Pancreas (tissue), 10 donors: ENCODE data around the gene SLC8A3. TPM values are rescaled to one million over a fixed set of nuclear protein-coding genes. Genes with fewer than 3 reads are reported as not detected.

ENCODE experiments used
- ATAC-seq, 4 donors: fragments of 200-7000 bp; cut with Tn5 transposase; one replicate each; pipeline versions ENCODE4 v1.8.0 to v1.9.1; 2020; ENCODE audit warnings: mild to moderate bottlenecking in 4 of 4, moderate library complexity in 4 of 4
- DNase-seq, 6 donors: peaks; one replicate each; pipeline ENCODE4 v3.0.0-alpha.2; 2020
- FAIRE-seq: peaks from 2 replicates; lab custom pipeline; 2012; peaks lifted over from hg19 to GRCh38; lab: Jason Lieb, UNC
- H3K27ac ChIP-seq, 4 donors: fragments of 200-600 bp; sonication (generic); 1 replicate in 3 of 4; 2 replicates in 1 of 4; pipeline versions ENCODE4 v1.5.0 to v1.8.0; 2020
- H3K27me3 ChIP-seq, 4 donors: fragments of 200-600 bp; one replicate each; pipeline ENCODE4 v1.8.0; 2021
- H3K36me3 ChIP-seq, 3 donors: fragments of 200-600 bp; sonication (generic) in 1 of 3; one replicate each; pipeline versions ENCODE4 v1.5.0 to v1.8.0; 2020 to 2021
- H3K4me1 ChIP-seq, 3 donors: fragments of 200-600 bp; one replicate each; pipeline ENCODE4 v1.8.0; 2021
- H3K4me3 ChIP-seq, 4 donors: fragments of 200-600 bp; sonication (generic) in 2 of 4; one replicate each; pipeline versions ENCODE4 v1.5.0 to v1.8.0; 2020 to 2021
- H3K9me3 ChIP-seq, 4 donors: fragments of 200-600 bp; one replicate each; pipeline ENCODE4 v1.8.0; 2021
- CTCF ChIP-seq, 4 donors: fragments of 200-600 bp; sonication (generic) in 3 of 4; IDR thresholded peaks; one replicate each; pipeline versions ENCODE4 v1.5.0 to v1.8.0; 2021; ENCODE audit warnings: antibody characterized with exemption in 4 of 4
- WGBS, 2 donors: extraction: QIAGEN DNeasy Blood & Tissue Kit; methylation state at CpG; one replicate each; pipeline ENCODE4 v1.1.7; 2013; 5-methylcytosine and 5-hydroxymethylcytosine counted together
- intact Hi-C, 3 donors: fragments of 100-400 bp; cut with DNase I; formaldehyde crosslinking; loops; one replicate each; pipeline versions ENCODE4 v1.11.1 to v1.14.2; 2022
- polyA plus RNA-seq, 2 donors: library from polyadenylated mRNA; stranded (reverse); fragments of 200-250 nt; gene quantifications; one replicate each; pipeline ENCODE4 v1.2.3, GENCODE V29; 2013
- total RNA-seq, 6 donors: library from RNA; stranded (reverse); fragmentation: NEBNext Ultra II Directional in 4 of 6; extraction: Animal tissue kit (Norgen Biotek cat#: 25700) in 4 of 6; gene quantifications; one replicate each; pipeline versions ENCODE4 v1.2.1 to v1.2.4, GENCODE V29; 2021 to 2023
- donor health status: healthy with polysubstance abuse.
- donor health status: DM: no; HTN: no; CAD: no; lungs with moderate emphysema.
- donor health status: DM: no; HTN: no; CAD: no.
- donor health status: control.
- donor health status: control.
- donor health status: Bipolar disorder and iron deficiency.
- donor health status: DM: yes; HTN: yes; CAD: no.
- donor health status: DM: no; HTN: no; CAD: no.
- donor health status: DM: no; HTN: no; CAD: no.
- donor health status: DM: yes; HTN: yes; CAD: no.

Gene SLC8A3
- total and polyA plus RNA-seq, 8 donors: 0.08 to 1.5 (median 0.40) TPM

GRCh38 chr14:70097576-70098249 lies 91.0 kb downstream of the SLC8A3 start:
- no peaks in the 10 kb centered on the region for H3K36me3 ChIP-seq
- no peak overlapping the region for H3K27ac ChIP-seq
- FAIRE-seq (no peak), ATAC-seq (peak in 3 of 4 donors; percentile 11 to 24 (median 24)), DNase-seq (no peak)
- intact Hi-C loops: no loop called here
- WGBS, 2 donors: 52 to 57% methylated on average over 1 of the region's 1 CpG
- H3K9me3 ChIP-seq: no peaks in the 10 kb centered on the region
- TF ChIP-seq CTCF (IDR thresholded peaks at IDR 0.05): no peak
- H3K27me3 ChIP-seq: no peaks in the 10 kb centered on the region
- H3K4me3 ChIP-seq: no peak overlapping the region
- H3K4me1 ChIP-seq: no peaks in the 10 kb centered on the region

- Histone ChIP-seq H3K4me3 (no peak overlapping the region), H3K27me3 (no peaks in the 10 kb centered on the region), H3K9me3 (no peaks in the 10 kb centered on the region), H3K36me3 (no peaks in the 10 kb centered on the region), H3K27ac (no peak overlapping the region), H3K4me1 (no peaks in the 10 kb centered on the region)
- FAIRE-seq: no peak
- no peak for ATAC-seq
- no peak for DNase-seq
- WGBS, 2 donors: 47 to 48% methylated on average over 4 of the region's 4 CpGs
- intact Hi-C loops: no loop called here
- no peak for TF ChIP-seq CTCF (IDR thresholded peaks at IDR 0.05)
These were observed 91.9 kb downstream of the SLC8A3 start for GRCh38 chr14:70096866-70097265.

GRCh38 chr14:70094631-70095030 lies 94.1 kb downstream of the SLC8A3 start:
- no peak for FAIRE-seq
- Histone ChIP-seq H3K27ac (no peak overlapping the region), H3K9me3 (no peaks in the 10 kb centered on the region), H3K27me3 (no peaks in the 10 kb centered on the region), H3K4me3 (no peak overlapping the region), H3K4me1 (no peaks in the 10 kb centered on the region), H3K36me3 (no peaks in the 10 kb centered on the region)
- intact Hi-C loops: no loop called here
- TF ChIP-seq CTCF (IDR thresholded peaks at IDR 0.05): no peak
- no peak for ATAC-seq
- no peak for DNase-seq
- 62 to 78% methylated on average over 1 of the region's 1 CpG for WGBS, 2 donors

- DNase-seq: no peak
- FAIRE-seq: no peak
- Histone ChIP-seq H3K4me1 (no peaks in the 10 kb centered on the region), H3K9me3 (no peaks in the 10 kb centered on the region), H3K27me3 (no peaks in the 10 kb centered on the region), H3K27ac (no peak overlapping the region), H3K4me3 (no peak overlapping the region), H3K36me3 (no peaks in the 10 kb centered on the region)
- no peak for TF ChIP-seq CTCF (IDR thresholded peaks at IDR 0.05)
- intact Hi-C loops: no loop called here
- WGBS, 2 donors: 84 to 91% methylated on average over 3 of the region's 3 CpGs
- no peak for ATAC-seq
These were observed 94.6 kb downstream of the SLC8A3 start for GRCh38 chr14:70094106-70094505.

DNA sequence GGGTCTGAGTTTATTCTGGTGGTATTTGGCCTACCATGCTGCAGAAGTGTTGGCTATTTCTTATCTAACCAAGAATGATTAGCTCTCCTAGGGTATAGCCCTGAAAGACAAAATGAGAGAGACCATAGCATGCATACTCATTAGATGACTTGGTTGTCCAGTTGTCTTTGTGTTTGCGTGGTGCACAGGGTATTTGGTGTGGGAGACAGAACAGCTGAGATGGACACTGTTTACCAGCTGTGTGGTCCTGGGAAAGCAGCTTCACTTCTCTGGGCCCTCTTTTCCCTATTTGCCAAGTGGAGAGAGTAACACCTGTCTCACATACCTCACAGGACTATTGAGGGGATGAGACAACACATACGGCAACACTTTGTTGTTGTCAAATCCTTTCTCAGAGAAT lies 95.6 kb downstream of the SLC8A3 start:
- H3K36me3 ChIP-seq: no peaks in the 10 kb centered on the region
- no peaks in the 10 kb centered on the region for H3K27me3 ChIP-seq
- WGBS, 2 donors: 83 to 90% methylated on average over 2 of the region's 2 CpGs
- no peaks in the 10 kb centered on the region for H3K4me1 ChIP-seq
- H3K27ac ChIP-seq: no peak overlapping the region
- no peaks in the 10 kb centered on the region for H3K9me3 ChIP-seq
- DNase-seq (no peak), FAIRE-seq (no peak), ATAC-seq (no peak)
- no peak overlapping the region for H3K4me3 ChIP-seq
- intact Hi-C loops: no loop called here
- no peak for TF ChIP-seq CTCF (IDR thresholded peaks at IDR 0.05)
